GM19025 (cell line): ENCODE data around the gene LCA5.
"Not testable (repeated sequence)": the region's sequence is repeated elsewhere in the genome, so short reads cannot be mapped to it uniquely, and the experiment has no call there.

Experiments used
- ATAC-seq: cut with Tn5 transposase; IDR thresholded peaks from one replicate; pipeline ENCODE4 v1.9.1; 2021; ENCODE audit warnings: mild to moderate bottlenecking, low read depth, moderate library complexity; ENCODE audit not compliant: unreplicated experiment

Gene LCA5

DNA sequence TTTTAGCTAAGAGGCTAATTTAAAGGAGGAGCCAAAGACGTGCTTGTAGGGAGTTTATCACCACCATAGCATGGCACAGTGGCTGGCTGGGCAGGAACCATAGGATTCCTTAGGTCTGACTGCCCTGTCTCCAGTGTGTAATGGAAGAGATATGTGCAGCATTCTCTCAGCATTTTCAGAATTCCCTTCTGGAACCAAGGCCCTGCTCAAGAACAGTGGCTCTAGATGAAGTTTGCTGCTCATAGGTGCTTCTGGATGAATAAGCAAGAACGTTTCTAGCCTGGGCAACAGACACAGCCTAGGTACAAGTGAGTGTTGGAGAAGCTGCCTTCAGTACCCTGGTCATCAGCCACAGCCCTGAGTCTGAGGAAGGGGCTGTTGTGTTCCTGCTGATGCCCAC, 69.1 kb downstream of the LCA5 start:
- ATAC-seq = no peak

DNA sequence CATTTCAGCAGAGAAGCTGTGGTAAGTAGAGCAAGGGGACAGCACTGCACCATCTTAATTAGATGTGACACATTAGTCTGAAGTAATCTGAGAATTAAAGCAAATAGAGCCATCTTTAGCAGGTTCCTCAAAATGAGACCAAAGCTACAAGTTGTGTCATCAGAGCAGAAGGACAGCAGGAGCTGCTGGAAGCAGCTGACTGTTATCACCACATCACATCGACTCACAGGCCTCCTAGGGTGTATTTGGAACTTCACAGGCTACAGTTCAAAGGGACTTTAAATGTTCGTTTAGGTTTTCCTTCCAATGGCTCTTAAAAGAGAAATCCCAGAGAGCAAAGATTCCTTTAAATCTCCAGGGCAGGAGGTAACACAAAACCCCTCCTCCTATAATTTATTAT, 69.5 kb downstream of the LCA5 start:
- no peak for ATAC-seq

GRCh38 chr6:79466207-79466834, 70.9 kb downstream of the LCA5 start:
- ATAC-seq = no peak

DNA sequence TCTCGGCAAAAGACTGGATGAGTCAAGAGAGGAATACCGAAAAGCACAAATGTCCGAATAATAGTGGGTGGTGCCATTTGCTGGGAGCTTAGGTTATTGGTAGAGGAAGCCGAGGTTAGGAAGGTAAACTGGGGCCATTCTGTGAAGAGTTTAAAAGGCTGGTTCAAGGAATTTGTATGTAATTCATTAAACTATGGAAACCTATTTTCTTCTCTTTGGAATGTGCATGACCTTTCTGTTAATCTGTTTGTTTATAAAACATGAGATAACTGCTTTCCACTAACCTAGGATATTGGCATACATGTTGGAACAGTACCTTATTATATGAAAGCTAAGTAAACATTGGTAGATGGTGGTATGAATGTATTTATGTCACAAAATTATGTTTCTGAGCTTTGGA, 71.8 kb downstream of the LCA5 start:
- no peak for ATAC-seq

GRCh38 chr6:79463621-79464050, 73.6 kb downstream of the LCA5 start:
- no peak for ATAC-seq

DNA sequence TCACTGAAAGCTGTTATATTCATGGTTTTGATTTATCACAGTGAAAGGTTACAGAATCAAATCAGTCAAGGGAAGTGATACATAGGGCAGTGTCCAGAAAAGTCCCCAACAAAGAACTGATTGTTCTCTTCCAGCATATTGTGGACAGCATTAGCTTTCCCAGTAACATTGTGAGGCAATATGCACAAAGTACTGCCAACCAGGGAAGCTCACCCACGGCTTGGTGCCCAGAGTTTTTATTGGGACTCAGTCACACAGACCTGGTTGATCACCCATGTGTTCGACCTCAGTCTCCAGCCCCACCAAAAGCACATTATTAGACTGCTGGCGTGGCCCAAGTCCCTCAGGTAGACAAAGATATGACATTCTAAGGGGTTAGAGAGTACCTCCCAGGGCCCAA, 76.0 kb downstream of the LCA5 start:
- no peak for ATAC-seq

- ATAC-seq = no peak
Measured at GRCh38 chr6:79455446-79455845, 81.8 kb downstream of the LCA5 start.

GRCh38 chr6:79453558-79454042, 83.6 kb downstream of the LCA5 start:
- ATAC-seq = no peak

DNA sequence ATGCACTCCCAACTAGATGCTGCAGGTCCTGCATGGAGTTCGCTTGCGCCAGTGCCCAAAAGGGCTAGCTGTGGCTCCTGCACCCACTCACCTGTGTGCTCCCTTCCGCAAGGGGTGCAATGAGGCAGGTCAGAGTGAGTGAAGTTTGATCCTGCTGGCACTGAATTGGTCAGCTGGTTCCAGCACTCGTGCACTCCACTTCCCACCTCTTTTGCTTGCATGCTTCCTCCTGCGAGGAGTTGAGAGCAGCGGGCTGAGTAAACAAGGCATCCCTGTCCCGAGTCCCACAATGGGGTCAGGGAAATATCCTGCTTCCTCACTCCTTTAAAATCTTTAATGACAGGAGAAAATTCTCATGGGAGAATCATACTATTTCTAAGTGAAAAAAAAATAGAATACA, 86.2 kb downstream of the LCA5 start:
- no peak for ATAC-seq

DNA sequence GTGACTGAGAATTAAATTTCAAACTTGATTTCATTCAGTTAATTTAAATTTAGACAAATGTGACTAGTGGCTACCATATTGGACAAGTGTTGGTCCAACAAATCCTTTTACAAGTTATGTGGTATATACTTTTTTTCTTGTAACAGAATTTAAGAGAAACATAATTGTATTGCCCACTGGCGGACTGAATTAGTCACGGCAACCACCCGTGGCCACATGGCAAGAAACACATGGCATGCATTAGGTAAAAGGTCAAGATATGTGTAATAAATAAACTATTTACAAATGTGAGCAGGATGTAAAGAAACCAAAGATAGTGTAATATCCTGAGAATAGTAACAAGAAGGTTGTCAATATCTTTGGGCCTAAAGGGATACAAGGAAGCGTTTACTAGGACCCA, 91.2 kb downstream of the LCA5 start:
- no peak for ATAC-seq

DNA sequence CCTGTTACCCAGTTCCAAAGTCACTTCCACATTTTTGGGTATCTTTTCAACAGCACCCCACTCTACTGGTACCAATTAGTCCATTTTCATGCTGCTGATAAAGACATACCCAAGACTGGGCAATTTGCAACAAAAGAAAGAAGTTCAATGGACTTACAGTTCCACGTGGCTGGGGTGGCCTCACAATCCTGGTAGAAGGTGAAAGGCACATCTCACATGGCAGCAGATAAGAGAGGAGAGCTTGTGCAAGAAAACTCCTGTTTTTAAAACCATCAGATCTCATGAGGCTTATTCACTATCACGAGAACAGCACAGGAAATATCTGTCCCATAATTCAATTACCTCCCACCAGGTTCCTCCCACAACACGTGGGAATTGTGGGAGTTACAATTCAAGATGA, 93.4 kb downstream of the LCA5 start:
- ATAC-seq = not testable (repeated sequence)

- no peak for ATAC-seq
Measured at GRCh38 chr6:79441192-79441591, 96.0 kb downstream of the LCA5 start.

- no peak for ATAC-seq
Measured at GRCh38 chr6:79440598-79440997, 96.6 kb downstream of the LCA5 start.

- ATAC-seq = no peak
Measured at GRCh38 chr6:79438030-79438429, 99.2 kb downstream of the LCA5 start.

GRCh38 chr6:79436241-79436640, 101.0 kb downstream of the LCA5 start:
- no peak for ATAC-seq

DNA sequence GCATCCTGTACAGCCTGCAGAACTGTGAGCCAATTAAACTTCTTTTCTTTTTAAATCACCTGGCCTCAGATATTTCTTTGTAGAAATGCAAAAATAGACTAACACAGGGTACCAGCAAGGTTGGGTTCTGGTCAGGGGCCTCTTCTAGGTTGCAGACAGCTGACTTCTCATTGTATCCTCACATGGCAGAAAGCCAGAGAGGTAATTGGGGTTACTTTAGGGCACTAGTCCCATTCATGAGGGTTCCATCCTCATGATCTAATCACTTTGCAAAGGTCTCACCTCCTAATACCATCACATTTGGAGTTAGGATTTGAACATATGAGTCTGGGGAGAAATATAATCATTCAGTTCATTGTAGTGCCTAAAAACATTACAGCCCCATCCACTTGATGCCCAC, 101.5 kb downstream of the LCA5 start:
- ATAC-seq = no peak
